NCI-H460 (cell line): Measurements from ENCODE around the gene HOXA1. TPM values are rescaled to one million over a fixed set of nuclear protein-coding genes. Genes with fewer than 3 reads are reported as not detected.

Experiments used
- DNase-seq: peaks from one replicate; pipeline ENCODE4 v3.0.0-alpha.2; 2016; ENCODE audit warnings: low read depth; ENCODE audit errors: extremely low read depth
- total RNA-seq: library from RNA; depleted of rRNA; stranded (reverse); fragments of >200 nt; shearing (Covaris generic); gene quantifications from 2 replicates; pipeline ENCODE4 v1.2.3, GENCODE V29; 2014

Gene HOXA1
- total RNA-seq, 1 experiment from 2014 or later = 0.87 TPM

DNA sequence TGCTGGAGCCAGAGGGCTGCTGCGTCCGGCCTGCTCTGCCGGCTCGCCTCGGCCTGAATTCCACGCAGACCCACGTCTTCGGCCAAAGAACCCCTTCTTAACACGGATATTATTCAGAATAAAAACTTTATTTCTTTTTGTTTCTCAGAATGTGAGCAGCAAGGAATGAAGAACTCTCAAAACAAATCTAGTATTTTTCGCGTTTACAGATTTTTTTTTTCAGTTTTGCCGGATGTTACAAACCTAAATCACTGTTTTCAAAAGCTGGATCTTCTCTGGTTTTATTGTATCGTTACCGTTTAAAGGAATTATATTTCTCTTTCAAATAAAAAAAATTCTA is 11.1 kb upstream of the HOXA1 start:
- DNase-seq = no peak

- DNase-seq = no peak
Measured at GRCh38 chr7:27106181-27106900, 10.5 kb upstream of the HOXA1 start.

GRCh38 chr7:27105301-27106031 is 9.7 kb upstream of the HOXA1 start:
- no peak for DNase-seq

DNA sequence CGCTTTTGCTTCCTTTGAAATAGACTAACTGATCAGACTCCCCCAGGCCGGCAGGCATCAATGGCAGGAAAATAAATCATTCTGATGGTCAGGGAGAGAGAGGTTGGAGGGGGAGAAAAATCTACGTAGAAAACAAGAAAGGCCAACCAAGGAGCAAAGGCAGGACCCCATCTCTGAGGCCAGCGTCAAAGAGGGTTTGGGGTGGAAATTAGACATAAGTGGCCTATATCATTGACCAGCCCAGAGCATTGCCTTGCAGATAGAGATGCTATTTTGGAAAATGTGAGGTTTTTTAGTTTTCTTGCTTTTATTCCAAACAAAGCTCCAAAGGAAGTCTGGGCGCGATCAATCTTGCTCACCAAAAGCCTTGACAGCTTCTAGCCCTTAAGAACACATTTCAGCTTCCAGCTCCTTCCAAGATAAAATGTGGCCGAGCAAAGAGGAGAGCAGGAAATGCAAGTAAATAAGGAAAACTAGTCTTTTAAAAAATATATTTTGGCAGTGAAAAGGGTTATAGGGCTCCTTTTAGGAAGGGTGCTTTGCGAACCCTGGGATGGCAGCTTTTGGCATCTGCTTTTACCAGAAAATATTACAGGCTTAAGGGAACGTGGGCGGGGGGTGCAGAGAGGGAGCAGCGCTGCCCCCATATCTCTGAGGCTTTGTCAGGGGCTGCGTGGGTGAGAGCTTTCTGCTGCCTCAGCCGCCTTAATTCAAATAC is 8.7 kb upstream of the HOXA1 start:
- no peak for DNase-seq

DNA sequence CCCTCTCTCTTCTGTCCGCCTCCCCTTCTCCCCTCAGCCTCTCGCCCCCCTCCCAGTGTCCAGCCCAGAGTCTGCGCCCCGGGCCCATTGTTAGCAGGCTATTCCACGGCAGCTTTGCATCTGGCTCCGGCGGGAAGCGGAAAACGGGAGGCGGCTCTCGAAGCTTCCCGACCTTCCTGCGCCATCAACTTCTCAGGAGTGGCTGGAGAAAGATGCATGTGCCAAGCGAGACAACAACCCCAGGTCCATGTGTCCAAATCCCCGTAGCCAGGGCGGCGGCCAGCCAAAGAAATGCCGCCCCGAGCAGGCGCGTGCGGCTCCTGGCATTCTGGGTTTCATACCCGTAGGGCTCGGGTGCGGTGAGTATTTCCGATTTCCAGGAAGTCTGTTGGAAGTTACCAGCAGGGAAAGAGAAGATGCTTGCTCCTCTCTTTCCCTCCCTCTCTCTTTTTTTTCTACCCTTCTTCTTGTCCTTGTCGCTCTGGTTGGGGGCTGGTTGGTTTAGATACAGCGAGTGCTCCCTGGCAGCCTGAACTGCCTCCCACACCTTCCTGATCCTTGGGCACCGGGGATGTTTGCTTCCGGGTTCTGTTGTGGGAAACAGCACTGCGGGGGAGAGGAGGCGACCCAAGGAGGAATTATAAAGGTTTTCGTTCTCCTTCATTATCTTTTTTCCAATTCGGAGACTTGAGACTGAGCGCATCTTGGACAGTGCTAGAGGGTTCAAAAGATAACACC is 7.9 kb upstream of the HOXA1 start:
- no peak for DNase-seq

DNA sequence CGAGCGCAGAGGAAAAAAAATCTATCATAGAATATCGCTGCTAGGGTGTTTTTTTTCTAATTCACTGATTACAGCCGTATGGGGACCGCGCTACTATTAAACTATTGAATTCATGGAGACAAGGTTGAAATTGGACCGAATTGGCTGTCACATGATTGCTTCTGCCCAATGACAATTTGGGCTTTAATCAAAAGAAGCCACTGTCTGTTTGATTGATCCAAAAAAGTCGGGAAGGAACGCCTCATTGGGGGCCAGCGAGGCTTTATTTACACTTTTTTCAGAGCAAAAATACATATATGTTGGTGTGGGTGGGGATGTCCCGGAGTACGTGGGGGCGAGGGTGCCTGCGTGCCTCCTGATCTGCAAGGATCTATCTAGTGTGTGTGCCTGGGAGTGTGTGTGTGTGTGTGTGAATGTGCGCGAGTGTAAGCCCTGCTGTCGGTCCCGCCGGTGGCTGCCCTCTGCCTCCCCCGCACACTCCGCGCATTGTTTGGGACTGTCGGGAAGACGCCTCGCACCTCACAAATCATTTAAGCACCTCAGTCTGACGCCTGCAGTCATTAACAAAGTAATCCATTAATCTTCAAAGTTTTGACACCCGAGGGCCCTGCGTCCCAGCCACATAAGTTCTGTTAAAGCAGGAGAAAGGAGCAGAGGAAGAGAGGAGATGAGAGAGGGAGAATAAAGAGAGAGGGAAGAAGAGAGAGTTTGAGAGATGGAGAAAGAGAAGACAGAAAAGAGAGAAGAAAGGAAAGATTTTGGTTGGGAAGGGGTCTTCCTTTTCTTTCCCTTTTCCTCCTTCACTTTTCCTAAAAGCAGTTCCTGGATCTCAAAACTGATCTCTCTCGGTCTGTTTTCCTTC is 7.0 kb upstream of the HOXA1 start, which contains the start of gene HOXA2:
TSS of gene HOXA2 (minus strand) at position 103 of the 862 bp plus-strand sequence. CDS start 183 bp downstream, outside the sequence.
- DNase-seq = no peak

GRCh38 chr7:27101957-27102580 is 6.3 kb upstream of the HOXA1 start:
- no peak for DNase-seq

DNA sequence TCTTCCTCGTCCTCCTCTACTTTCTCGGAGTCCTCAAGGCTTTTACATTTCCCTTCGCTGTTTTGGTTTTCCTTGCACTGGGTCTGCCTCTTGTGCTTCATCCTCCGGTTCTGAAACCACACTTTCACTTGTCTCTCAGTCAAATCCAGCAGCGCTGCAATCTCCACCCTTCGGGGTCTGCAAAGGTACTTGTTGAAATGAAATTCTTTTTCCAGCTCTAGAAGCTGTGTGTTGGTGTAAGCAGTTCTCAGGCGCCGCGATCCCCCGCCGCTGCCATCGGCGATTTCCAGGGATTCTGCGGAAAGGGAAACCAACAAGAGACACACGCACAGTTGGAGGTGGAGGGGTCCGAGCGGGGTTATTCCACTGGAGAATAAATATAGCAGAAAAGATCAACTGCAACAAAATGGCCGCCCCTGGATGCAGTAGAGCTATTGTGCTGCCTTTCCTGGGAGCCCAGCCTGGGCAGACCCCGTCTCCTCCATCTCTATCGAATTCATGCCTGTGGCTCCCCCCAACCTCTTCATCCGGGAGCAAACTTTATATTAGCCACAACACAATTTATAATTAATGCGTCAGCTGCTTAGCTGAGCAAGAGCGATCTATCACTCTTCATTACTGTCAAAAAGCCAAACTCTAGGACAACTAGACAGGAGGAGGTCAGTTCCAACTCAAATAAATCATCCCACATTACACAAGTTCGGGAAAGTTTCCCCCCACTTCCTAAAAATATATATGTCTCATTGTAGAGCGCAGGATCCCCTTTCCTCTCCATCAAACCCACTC is 5.6 kb upstream of the HOXA1 start:
- no peak for DNase-seq

GRCh38 chr7:27100694-27101170 is 4.9 kb upstream of the HOXA1 start:
- DNase-seq = no peak

- DNase-seq = no peak
Measured at GRCh38 chr7:27099453-27100370, 3.9 kb upstream of the HOXA1 start.

GRCh38 chr7:27098578-27099451 is 3.0 kb upstream of the HOXA1 start:
- DNase-seq = no peak

DNA sequence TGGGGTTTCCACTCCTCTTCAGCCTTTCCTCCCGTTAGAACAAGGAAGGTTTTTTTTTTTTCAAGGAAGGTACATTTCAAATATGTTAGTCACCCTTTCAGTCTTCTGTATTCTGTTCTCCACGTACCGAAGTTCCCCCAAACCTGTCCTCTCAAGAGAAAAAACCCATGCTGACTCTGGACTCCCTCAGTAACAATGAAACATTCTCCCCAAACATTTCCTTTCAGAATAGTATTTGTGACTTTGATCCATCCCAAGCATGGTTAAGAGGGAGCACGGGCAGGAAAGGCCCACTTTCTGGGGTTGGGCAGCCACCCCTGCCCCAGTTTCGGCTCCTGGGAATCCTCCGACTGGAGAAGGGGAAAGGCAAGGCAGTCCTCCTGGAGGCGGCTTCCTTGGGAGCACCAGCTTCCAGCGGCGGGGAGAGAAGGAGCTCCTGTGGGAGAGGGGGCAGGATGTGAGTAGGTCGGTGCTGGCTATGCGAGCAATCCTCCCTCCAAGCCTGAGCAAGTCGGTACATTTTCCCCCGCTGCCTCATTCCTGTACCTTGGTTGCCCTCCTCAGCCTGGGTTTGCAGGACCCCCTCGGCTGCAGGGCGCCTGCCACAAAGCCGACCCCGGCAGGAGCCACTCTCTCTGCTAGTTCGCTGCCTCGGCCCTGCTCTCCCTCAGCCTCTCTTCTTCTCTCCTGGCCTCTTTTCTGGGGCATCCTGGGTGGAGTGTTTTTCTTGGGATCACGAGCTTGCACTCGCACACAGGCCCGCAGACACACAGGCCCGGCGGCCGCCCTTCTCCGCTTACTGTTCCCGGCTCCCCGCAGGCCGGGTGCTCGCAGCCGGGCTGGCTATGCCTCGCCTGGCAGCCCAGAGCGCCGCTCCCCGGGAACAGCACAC is 2.1 kb upstream of the HOXA1 start:
- no peak for DNase-seq

DNA sequence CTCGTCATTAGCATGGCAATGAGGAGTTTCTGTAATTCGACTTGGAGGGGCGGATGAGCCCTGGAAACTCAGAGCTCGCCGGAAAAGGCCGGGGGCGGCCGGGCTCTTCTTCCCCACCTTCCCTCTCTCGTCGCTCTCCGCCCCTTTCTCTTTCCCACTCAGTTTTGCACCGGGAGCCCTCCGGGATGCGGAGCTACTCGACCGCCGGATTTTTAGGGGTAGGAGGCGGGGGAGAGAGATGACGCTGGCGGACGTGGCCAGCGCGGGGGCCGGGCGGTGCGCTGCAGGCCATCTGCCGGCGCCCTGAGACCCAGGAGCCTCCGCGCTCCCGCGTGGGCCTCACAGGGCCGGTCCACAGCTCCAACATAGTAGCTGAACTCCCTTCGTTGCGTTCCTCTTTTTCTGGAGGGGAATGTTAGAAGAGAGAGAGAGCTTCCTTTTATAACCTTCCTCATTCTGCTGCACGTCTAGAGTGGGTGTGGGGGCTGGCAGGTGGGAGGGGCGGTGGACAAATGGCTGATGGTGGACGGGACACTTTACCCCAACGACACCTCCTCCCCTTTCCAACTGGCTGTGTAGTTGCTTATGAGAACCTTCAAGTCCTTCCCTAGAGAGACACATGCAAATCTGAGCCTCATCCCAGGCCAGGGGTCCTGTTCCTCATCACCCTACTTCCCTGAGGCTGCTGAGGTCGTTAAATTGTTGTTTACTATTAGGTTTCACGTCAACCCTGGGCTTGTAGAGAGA is 1.1 kb upstream of the HOXA1 start:
- no peak for DNase-seq

DNA sequence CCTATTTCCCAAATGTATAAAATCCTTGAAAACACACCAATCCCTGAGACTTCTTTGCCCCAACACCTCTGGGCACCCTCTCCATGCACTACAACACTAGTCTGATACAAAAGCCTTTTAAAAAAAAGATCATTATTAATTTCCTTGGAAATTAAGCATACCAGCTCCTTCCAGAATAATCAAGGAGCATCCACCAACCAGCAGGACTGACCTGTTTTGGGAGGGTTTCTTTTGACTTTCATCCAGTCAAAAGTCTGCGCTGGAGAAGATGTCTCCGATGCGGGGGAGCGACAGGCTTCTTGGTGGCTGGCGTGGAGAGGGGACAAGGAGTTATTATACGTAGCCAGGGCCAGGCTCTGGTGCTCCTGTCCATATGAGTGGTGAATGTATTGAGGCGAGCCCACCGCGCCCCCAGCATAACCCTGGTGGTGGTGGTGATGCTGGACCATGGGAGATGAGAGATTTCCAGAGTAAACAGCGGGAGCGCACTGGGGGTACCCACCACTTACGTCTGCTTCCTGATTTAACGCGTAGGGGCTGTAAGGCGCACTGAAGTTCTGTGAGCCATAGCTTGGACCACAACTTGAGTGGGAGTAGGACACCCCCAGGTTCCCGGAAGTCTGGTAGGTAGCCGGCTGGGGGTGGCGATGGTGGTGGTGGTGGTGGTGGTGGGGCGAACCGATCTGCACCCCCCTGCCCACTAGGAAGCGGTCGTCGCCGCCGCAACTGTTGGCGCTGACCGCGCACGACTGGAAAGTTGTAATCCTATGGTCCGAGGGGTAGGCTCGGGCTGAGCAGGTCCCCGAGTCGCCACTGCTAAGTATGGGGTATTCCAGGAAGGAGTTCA is 527 bp downstream of the HOXA1 start:
- no peak for DNase-seq
